ENCODE results near the gene SMYD1. TPM values are rescaled to one million over a fixed set of nuclear protein-coding genes. Genes with fewer than 3 reads are reported as not detected.
A peak's percentile ranks its signal among the peaks of the same experiment; 100 is the strongest.

The SMYD1 gene
- polyA plus RNA-seq, 3 donors from 2014 or later: not detected

GRCh38 chr2:88085099-88085498 lies 17.5 kb downstream of the SMYD1 start:
- Mint-ChIP-seq H3K36me3 (no peaks in the 10 kb centered on the region), H3K27ac (no peak overlapping the region), H3K9me3 (no peaks in the 10 kb centered on the region), H3K27me3 (ENCODE audit: low read depth in 3 of 3) (peaks cover 4 to 8% (median 5%) of the 10 kb centered on the region in 3 donors), H3K4me1 (no peaks in the 10 kb centered on the region), H3K4me3 (no peak overlapping the region)
- no peak for DNase-seq

- H3K36me3 Mint-ChIP-seq: no peaks in the 10 kb centered on the region
These were observed 18.0 kb downstream of the SMYD1 start for GRCh38 chr2:88085602-88086001.

GRCh38 chr2:88086401-88086800 lies 18.8 kb downstream of the SMYD1 start:
- peaks cover 1 to 6% (median 5%) of the 10 kb centered on the region in 3 donors for H3K27me3 Mint-ChIP-seq (ENCODE audit: low read depth in 3 of 3)
- H3K9me3 Mint-ChIP-seq: no peaks in the 10 kb centered on the region

More at GRCh38 chr2:88085602-88086001, 18.0 kb downstream of the SMYD1 start:
- H3K4me3 Mint-ChIP-seq: no peak overlapping the region
- no peaks in the 10 kb centered on the region for H3K9me3 Mint-ChIP-seq
- peaks cover 0 to 5% of the 10 kb centered on the region in 2 donors for H3K4me1 Mint-ChIP-seq
- no peak overlapping the region for H3K27ac Mint-ChIP-seq
- no peak for DNase-seq
- H3K27me3 Mint-ChIP-seq (ENCODE audit: low read depth in 3 of 3): peaks cover 2 to 6% (median 5%) of the 10 kb centered on the region in 3 donors

GRCh38 chr2:88087073-88087472 lies 19.4 kb downstream of the SMYD1 start:
- H3K27me3 Mint-ChIP-seq (ENCODE audit: low read depth in 3 of 3): peaks cover 1 to 5% (median 3%) of the 10 kb centered on the region in 3 donors
- H3K36me3 Mint-ChIP-seq: no peaks in the 10 kb centered on the region
- H3K4me1 Mint-ChIP-seq: peaks cover 0 to 5% of the 10 kb centered on the region in 2 donors
- no peak for DNase-seq
- no peaks in the 10 kb centered on the region for H3K9me3 Mint-ChIP-seq
- H3K4me3 Mint-ChIP-seq: no peak overlapping the region
- peak overlapping the region in 1 of 6 donors; percentile 51 for H3K27ac Mint-ChIP-seq

More at GRCh38 chr2:88086401-88086800, 18.8 kb downstream of the SMYD1 start:
- peaks cover 0 to 5% of the 10 kb centered on the region in 2 donors for H3K4me1 Mint-ChIP-seq
- no peak overlapping the region for H3K27ac Mint-ChIP-seq
- no peak for DNase-seq
- H3K36me3 Mint-ChIP-seq: no peaks in the 10 kb centered on the region
- no peak overlapping the region for H3K4me3 Mint-ChIP-seq

GRCh38 chr2:88087763-88088162 lies 20.1 kb downstream of the SMYD1 start:
- no peaks in the 10 kb centered on the region for H3K36me3 Mint-ChIP-seq

GRCh38 chr2:88088999-88089398 lies 21.4 kb downstream of the SMYD1 start:
- Mint-ChIP-seq H3K36me3 (no peaks in the 10 kb centered on the region), H3K27ac (no peak overlapping the region), H3K27me3 (ENCODE audit: low read depth in 3 of 3) (peaks cover 0 to 2% (median 0%) of the 10 kb centered on the region in 3 donors), H3K4me3 (no peak overlapping the region), H3K4me1 (peaks cover 0 to 5% of the 10 kb centered on the region in 2 donors), H3K9me3 (no peaks in the 10 kb centered on the region)
- DNase-seq: no peak

More at GRCh38 chr2:88087763-88088162, 20.1 kb downstream of the SMYD1 start:
- Mint-ChIP-seq H3K27ac (no peak overlapping the region), H3K27me3 (ENCODE audit: low read depth in 3 of 3) (peaks cover 0 to 5% (median 3%) of the 10 kb centered on the region in 3 donors), H3K4me3 (no peak overlapping the region), H3K9me3 (no peaks in the 10 kb centered on the region), H3K4me1 (peaks cover 0 to 5% of the 10 kb centered on the region in 2 donors)
- no peak for DNase-seq

- no peaks in the 10 kb centered on the region for H3K36me3 Mint-ChIP-seq
- H3K27me3 Mint-ChIP-seq (ENCODE audit: low read depth in 3 of 3): peaks cover 0 to 3% (median 0%) of the 10 kb centered on the region in 3 donors
- H3K4me1 Mint-ChIP-seq: peaks cover 0 to 5% of the 10 kb centered on the region in 2 donors
- DNase-seq: no peak
- no peak overlapping the region for H3K27ac Mint-ChIP-seq
- no peak overlapping the region for H3K4me3 Mint-ChIP-seq
- no peaks in the 10 kb centered on the region for H3K9me3 Mint-ChIP-seq
These were observed 23.0 kb downstream of the SMYD1 start for GRCh38 chr2:88090446-88091283.

GRCh38 chr2:88091943-88092342 lies 24.3 kb downstream of the SMYD1 start:
- no peak for DNase-seq
- Mint-ChIP-seq H3K4me3 (no peak overlapping the region), H3K4me1 (peaks cover 0 to 5% of the 10 kb centered on the region in 2 donors), H3K27ac (peak overlapping the region in 1 of 6 donors; percentile 48), H3K27me3 (ENCODE audit: low read depth in 3 of 3) (peaks cover 0 to 4% (median 3%) of the 10 kb centered on the region in 3 donors), H3K36me3 (no peaks in the 10 kb centered on the region), H3K9me3 (no peaks in the 10 kb centered on the region)

GRCh38 chr2:88092773-88093172 lies 25.1 kb downstream of the SMYD1 start:
- Mint-ChIP-seq H3K36me3 (no peaks in the 10 kb centered on the region), H3K27ac (no peak overlapping the region), H3K27me3 (ENCODE audit: low read depth in 3 of 3) (peaks cover 0 to 4% (median 3%) of the 10 kb centered on the region in 3 donors), H3K4me1 (peaks cover 0 to 5% of the 10 kb centered on the region in 2 donors), H3K4me3 (no peak overlapping the region), H3K9me3 (no peaks in the 10 kb centered on the region)
- no peak for DNase-seq

- no peak overlapping the region for H3K4me3 Mint-ChIP-seq
- DNase-seq: no peak
- peaks cover 0 to 5% (median 1%) of the 10 kb centered on the region in 3 donors for H3K27me3 Mint-ChIP-seq (ENCODE audit: low read depth in 3 of 3)
- H3K36me3 Mint-ChIP-seq: no peaks in the 10 kb centered on the region
- H3K4me1 Mint-ChIP-seq: peaks cover 0 to 5% of the 10 kb centered on the region in 2 donors
- no peaks in the 10 kb centered on the region for H3K9me3 Mint-ChIP-seq
- no peak overlapping the region for H3K27ac Mint-ChIP-seq
These were observed 27.4 kb downstream of the SMYD1 start for GRCh38 chr2:88095022-88095421.

GRCh38 chr2:88096708-88097107 lies 29.1 kb downstream of the SMYD1 start:
- no peaks in the 10 kb centered on the region for H3K9me3 Mint-ChIP-seq
- peaks cover 0 to 5% (median 1%) of the 10 kb centered on the region in 3 donors for H3K27me3 Mint-ChIP-seq (ENCODE audit: low read depth in 3 of 3)
- H3K4me1 Mint-ChIP-seq: no peaks in the 10 kb centered on the region
- no peaks in the 10 kb centered on the region for H3K36me3 Mint-ChIP-seq
- no peak overlapping the region for H3K4me3 Mint-ChIP-seq
- H3K27ac Mint-ChIP-seq: no peak overlapping the region
- DNase-seq: no peak

- no peak overlapping the region for H3K27ac Mint-ChIP-seq
- H3K27me3 Mint-ChIP-seq (ENCODE audit: low read depth in 3 of 3): peaks cover 0 to 5% (median 1%) of the 10 kb centered on the region in 3 donors
- no peaks in the 10 kb centered on the region for H3K9me3 Mint-ChIP-seq
- no peaks in the 10 kb centered on the region for H3K4me1 Mint-ChIP-seq
- no peak overlapping the region for H3K4me3 Mint-ChIP-seq
- H3K36me3 Mint-ChIP-seq: no peaks in the 10 kb centered on the region
- DNase-seq: no peak
These were observed 29.6 kb downstream of the SMYD1 start for GRCh38 chr2:88097192-88097591.

GRCh38 chr2:88097891-88098557 lies 30.4 kb downstream of the SMYD1 start:
- H3K27me3 Mint-ChIP-seq (ENCODE audit: low read depth in 3 of 3): peaks cover 0 to 5% (median 1%) of the 10 kb centered on the region in 3 donors
- no peaks in the 10 kb centered on the region for H3K4me1 Mint-ChIP-seq
- no peaks in the 10 kb centered on the region for H3K36me3 Mint-ChIP-seq
- no peaks in the 10 kb centered on the region for H3K9me3 Mint-ChIP-seq
- DNase-seq: no peak
- H3K4me3 Mint-ChIP-seq: no peak overlapping the region
- H3K27ac Mint-ChIP-seq: no peak overlapping the region

GRCh38 chr2:88098558-88098900 lies 30.9 kb downstream of the SMYD1 start:
- Mint-ChIP-seq H3K9me3 (no peaks in the 10 kb centered on the region), H3K4me1 (no peaks in the 10 kb centered on the region), H3K27ac (no peak overlapping the region), H3K27me3 (ENCODE audit: low read depth in 3 of 3) (peaks cover 0 to 5% (median 1%) of the 10 kb centered on the region in 3 donors), H3K36me3 (no peaks in the 10 kb centered on the region), H3K4me3 (no peak overlapping the region)
- DNase-seq: no peak
